HG02852 (cell line): Measurements from ENCODE around the gene SDHB.

Source experiments
- ATAC-seq: cut with Tn5 transposase; IDR thresholded peaks from one replicate; pipeline ENCODE4 v1.9.1; 2021; ENCODE audit warnings: mild to moderate bottlenecking, moderate library complexity; ENCODE audit not compliant: unreplicated experiment

The SDHB gene

DNA sequence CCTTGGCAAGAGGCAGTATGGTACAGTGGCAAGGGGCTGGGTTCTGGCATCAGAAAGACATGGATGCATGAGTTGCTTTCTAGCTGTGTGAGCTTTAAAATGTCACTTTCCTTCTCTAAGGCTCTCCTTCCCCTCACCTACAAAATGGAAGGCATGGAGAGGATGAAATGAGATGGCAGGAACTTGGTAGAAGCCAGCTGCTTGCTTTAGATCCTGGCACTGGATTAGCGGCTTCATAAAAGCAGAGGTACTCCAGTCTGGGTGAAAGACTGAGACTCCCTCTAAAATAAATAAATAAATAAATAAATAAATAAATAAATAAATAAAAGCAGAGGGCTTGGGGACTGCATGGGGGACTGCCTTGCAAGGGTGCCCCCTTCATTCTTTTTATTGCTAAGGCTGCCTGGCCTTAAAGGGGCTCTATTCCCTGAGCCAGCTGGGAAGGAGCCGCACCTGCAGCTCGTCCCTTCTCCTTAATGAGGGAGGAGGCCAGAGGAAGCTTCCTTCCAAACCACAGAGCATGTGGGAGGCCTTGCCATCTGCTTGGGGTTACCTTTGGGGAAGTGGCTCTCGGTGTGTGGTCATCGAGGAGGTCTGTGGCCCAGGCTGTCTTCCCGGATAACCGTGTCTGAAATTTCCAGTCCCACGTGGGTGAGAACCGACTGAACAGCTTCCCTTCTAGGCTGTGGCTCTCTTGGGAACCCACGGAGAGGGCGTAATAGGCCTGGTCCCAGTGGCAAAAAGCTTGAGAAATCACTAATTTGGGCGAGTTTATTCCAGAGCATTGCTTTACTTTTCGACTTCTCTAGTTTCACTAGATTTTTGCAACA lies 40.1 kb downstream of the SDHB start:
- no peak for ATAC-seq

DNA sequence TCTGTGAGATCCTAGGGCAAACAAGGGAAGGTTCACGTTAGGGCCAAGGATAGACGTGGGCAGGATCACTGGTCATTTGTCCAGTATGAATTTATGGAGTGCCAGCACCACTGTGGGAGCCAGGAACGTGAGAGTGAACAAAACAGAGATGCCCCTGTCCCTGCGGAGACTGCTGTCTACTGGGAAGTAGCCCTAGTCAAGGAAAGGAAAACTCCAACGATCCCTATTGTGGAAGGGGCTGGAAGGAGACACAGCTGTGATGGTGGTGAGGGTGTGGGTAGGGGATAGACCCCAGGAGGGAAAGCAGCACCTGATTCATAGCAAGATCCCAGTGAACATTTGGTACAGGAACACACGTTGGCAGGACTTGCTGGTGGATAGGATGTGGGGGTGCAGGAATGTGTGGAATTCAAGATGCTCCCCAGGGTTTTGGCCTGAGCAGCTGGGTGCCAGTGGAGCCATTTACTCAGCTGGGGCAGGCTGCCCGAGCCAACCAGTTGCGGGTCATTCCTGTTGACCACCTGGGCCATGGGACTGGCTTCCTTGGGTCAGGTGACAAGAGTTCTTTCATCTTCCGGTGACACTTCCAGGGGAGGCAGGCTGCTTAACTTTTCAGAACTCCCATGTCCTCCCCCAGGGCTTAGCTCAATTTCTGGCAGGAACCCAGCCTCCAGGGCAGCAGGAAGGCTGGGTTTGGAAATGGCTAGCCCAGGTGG lies 40.9 kb downstream of the SDHB start:
- no peak for ATAC-seq

DNA sequence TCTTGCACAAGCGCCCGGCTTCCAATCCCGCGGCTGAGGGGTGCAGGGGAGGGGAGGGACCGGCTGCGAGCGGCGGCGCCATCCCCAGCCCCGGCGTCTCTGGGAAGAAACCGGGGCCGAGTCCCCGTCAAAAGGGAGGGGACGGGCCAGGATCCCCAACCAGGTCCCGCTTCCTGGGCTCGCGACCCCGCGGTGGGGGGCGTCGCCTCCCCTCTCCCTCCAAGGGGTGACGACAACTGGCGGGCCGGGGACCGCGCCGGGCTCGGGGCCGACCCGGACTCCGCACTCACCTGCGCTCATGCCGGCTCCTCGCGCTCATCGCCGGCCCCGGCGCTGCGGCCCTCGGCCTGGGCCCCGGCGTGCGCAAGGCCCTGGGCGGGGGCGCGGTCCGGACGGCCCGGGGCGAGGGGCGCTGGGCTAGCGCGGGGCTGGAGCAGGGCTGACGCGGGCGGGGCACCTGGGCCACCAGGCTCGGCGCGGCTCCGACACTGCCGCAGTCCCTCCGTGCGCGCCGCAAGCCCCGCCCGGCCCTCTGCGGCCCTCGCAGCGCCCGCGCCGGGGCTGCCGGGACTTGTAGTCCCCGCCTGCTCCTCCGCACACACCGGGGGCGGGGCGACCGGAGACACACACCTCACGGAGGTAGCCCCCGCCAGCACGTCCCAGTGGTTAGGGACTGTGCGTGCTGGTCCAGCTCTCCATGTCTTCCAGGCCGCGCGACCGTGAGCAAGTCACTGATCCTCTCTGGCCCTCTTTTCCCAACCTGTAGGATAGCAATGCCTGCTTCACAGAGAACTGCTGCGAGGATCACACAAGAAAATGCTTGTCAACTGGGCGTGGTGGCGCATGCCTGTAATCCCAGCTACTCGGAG lies 42.2 kb downstream of the SDHB start, which contains the start of gene ATP13A2:
Gene ATP13A2, minus strand, starts transcription at position 490 of the 869 bp plus-strand sequence. Its CDS starts 190 bp downstream, at position 300.
- peak; percentile 90 for ATAC-seq

DNA sequence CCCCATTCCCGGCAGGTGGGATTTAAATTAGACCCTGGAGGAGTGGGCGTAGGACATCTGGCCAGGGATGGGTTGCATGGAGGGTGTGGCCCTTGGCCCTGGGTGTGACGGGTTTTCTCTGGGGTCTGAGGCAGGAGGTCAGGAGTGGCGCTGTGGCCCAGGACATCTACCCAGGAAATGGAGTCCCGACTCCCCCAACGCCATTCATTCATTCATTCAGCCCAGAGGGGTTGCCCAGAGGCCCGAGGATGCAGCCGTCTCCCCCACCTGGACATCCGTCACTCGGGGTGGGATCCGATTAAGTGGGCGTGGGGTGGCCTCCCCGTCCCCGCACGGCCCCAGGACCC lies 42.8 kb downstream of the SDHB start:
- no peak for ATAC-seq

DNA sequence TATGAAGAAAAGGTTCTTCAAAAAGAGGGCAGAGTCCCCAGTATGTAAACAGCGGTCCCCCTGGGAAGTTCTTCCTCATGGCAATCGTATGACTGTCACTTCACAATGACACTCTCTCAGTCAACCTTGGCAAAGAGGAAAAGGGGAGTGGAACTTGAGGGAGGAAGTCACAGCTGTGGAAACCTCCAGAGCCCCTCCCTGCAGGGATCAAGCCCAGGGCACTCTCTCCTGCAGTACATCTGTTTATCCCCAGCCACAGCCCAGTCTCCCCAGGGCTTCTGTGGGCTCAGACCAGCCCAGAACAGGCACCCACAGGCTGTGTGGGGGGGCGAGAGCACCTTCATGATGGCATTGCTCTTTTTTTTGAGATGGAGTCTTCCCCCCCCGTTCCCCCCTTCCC lies 44.1 kb downstream of the SDHB start:
- no peak for ATAC-seq

DNA sequence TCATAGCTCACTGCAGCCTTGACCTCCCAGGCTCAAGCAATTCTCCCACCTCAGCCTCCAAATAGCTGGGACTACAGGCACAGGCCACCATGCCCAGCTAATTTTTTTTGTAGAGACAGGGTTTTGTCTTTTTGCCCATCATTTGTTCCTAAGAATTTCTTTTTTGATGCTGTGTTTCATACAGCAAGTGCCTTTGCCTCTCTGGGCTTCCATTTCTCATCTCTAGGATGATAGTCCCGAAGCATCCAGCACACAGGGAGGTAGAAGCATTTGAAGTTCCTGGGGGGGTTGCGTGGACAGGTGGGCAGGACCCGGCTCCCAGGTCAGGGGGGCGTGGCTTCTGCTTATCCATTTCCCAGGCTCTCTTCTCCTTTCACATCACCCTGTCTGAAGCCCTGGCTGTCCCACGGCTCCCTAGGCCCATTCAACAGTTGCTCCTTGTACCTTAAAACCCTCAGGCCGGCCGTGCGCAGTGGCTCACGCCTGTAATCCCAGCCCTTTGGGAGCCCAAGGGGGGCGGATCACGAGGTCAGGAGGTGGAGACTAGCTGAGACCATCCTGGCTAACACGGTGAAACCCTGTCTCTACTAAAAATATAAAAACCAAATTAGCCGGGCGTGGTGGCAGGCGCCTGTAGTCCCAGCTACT lies 45.5 kb downstream of the SDHB start:
- ATAC-seq = no peak

DNA sequence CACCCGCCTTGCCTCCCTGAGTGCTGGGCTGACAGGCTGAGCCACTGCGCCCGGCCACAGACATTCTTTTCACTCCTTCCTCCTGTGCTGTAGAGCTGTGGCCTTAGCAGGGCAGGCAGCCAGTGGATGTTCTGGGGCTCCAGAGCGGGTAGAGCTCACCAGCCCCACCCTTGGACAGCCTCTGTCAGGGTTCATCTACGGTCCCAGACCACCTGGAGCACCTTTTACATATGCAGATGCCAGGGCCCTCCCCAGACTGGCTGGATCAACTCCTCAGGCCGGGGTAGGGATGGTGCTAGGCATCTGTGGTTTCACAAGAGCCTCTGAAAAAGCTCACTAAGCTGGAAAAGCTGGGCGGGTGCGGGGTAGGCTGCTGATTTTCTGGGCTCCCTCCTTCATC lies 46.7 kb downstream of the SDHB start:
- no peak for ATAC-seq

DNA sequence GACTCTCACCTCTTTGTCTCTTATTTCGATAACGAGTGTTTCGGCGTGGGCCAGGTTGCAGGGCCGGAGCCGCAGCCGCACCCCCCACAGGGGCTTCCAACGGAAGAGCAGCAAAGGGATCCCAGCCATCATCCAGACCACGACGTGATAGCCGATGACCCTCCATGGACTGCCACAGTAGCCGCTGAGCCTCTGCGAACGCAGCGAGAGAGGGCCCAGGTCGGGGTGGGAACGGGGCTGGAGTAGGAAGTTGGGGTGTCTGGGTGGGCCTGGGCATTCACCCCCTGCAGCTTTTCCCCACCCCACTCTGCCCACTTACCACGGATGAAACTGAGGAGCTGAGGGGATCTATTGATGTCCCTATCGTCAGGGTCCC lies 48.5 kb downstream of the SDHB start:
- ATAC-seq = no peak

DNA sequence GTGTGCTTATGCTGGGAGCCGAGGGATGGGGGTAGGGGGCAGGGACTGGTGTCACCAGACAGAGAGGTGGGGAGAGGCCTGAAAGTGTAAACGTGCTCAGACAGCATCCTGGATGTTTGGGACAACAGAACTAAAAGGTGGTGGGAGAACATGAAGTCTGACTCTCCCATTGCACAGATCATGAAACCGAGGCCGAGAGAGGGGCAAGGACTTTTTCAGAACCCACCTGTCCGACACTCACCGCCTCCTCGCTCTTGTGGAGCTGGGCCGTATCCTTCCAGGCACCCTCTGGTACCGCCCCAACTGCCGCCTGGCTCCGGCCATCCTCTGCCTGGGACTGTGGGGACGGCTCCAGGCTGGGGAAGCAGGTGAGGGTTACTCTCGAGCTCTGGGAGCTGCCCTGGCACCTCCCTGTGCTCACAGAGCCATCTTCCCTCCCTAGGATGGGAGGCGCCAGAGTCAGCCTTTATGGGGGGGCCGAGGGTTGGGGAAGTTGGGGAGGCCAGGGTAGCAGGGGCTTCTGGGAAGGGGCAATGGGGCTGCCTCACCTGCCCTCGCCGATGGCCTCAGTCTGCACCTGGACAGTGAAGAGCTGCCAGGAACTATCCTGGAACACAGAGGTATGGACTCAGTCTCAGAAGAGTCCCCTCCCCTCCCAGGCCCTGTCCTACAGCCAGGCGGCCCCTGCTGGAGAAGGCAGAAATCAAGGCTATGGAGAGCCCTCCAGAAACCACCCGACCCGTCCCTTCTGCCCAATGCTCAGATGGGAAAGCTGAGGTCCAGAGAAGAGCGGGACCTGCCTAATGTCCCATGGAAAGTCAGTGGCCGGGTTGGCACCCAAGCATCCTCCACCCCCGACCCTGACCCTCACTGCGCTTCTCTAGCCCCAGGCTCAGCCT lies 49.1 kb downstream of the SDHB start:
- ATAC-seq = no peak

DNA sequence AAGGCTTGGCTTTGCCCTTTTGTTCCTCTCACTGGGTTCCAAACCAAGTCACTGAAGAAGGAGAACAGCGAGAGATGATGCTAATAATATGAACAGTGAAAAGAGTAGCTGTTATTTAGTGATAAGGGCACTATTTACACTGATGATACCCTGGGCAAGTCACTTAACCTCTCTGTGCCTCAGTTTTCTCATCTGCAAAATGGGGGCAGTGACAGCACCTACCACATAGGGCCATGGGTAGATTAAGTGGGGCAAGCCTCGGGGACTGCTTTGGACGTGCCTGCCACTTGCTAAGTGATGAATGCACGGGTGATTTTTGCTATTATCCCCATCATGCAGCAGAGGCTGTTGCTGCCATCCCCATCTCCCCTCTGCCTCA lies 51.3 kb downstream of the SDHB start:
- no peak for ATAC-seq

DNA sequence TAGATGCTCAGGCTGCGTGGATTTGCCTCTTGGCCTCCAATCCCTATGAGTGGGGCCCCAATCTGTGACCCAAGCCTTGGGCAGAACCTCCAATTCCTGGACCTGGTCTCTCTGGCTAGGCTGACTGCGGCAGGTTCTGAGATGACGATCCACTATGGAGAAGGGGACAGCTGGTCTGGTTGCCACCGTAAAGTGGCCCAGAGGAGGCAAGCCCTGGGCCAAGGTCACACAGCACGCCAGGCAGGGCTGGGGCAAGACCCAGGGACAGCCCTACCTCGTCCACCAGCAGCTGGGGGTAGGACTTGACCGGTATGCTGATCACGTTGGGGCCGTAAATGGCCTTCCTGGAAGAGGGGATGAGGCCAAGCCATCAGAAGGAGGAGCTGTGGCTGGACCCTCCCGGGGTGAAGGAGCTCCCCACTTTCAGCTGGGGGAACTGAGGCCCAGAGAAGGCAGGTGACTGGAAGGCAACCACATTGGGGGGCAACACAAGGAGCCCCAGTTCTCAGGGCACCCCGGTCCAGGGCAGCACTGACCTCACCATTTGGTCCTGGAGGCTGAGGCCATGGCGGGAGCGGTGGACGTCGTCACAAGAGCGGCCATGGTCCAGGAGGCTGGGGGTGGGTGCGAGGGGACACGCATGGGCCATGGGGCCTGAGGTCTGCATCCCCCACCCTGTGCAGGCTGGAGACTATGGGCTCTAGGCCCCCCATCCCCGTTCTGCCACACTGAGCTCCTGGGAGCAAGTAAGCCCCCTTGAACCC lies 51.9 kb downstream of the SDHB start:
- ATAC-seq = no peak

DNA sequence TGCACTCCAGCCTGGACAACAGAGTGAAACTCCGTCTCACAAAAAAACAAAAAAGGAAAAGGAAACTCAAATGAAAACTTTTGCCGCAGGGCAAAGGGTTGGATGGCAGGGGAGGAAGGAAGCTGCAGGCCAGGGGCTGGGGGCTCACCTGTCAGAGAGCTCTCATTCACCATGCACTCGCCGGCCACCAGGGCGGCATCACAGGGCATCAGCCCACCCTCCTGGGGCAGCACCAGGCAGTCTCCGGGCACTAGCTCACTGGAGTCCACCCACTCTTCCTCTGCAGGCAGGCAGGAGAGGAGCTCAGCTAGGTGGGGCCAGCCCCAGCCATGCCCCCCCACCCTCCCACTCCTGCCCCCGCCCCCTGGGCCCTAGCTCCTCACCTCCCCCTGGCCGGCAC lies 54.0 kb downstream of the SDHB start:
- ATAC-seq = no peak

DNA sequence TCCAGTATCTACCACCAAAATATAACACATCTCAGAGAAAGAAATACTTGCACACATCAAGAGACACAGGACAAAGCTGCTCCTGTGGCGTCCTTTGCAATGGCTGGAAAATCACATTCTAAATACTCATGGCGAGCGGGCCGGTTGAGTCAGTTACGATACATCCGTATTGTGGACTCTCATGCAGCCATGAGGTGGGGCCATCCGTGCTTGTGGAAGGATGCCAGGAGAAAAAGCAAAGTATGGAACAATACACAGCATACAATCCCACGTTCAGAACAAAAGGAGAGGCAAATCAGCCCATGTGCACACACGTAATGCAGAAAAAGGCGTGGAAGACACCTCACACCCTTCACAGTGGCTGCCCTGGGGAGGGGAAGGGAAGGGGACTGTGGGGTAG lies 55.2 kb downstream of the SDHB start:
- no peak for ATAC-seq

DNA sequence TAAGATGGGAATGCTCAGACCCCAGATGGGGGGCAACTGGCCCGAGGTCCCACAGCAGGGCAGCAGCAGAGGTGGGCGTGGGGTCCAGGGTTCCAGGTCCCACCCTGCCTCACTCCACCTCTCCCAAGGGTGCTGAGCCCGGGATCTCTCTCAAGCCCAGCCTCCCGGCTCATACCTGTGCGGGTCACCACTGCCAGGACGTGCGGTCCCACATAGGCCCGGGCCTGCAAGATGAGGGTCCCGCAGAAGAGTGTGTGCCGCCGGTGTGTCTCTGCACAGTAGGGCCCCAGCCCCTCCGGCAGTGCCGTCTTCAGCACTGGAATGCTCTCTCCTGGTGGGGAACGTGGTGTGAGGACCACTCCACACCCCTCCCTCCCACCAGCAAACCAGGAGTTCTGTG lies 57.0 kb downstream of the SDHB start:
- no peak for ATAC-seq

DNA sequence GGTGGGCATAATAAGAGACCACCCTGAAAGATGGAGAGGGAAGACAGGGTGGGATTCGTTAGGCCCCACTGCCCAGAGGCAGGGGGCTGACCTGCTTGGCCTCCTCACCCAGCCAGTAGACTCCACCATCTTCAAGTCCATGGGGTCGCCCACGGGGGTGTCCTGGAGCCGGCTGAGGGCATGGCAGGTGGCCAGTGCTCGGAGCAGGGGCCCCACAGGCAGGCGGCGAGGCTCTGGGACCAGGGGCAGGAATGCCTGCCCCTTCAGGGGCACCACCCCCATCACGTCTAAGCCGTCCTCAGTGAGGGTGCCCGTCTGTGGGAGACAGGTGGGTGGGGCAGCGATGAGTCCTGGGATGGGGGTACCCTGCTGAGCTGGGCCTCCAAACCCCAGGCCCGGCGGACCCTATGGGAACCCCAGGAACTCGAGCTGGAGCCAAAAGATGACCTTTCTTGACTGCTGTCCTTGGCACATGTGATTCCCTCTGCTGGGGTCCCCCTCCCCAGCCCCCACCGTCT lies 60.3 kb downstream of the SDHB start:
- no peak for ATAC-seq

DNA sequence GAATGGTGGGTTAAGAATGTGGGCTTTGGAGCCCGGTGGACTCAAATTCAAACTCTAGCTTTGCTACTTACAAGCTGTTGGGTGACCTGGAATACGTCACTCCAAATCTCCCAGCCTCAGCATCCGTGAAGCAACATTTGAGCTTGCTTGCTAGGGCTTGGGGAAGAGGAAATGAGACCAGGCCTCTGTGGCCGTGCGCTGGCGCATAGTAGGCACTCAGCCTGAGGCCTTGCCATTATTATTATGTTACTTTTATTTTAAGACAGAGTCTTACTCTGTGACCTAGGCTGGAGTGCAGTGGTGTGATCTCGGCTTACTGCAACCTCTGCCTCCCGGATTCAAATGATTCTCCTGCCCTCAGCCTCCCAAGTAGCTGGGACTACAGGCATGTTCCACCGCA lies 61.2 kb downstream of the SDHB start:
- no peak for ATAC-seq

DNA sequence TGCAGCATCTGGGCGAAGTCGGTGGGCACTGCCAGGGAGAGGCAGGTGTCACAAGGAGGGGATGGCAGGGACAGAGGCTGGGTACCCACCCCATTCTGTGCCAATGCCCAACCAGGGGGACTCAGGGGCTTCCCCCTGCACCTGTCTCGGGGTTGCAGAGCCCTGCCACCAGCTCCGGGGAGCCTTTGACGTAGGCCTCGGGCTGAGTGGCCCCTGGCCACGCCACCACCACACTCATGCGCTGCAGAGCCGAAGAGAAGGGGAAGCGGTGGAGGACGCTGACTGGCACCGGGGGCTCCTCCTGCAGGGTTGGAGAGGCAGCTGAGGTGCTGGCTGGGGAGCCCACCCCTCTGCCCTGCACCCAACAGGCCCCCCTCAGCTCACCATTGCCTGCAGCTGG lies 61.7 kb downstream of the SDHB start:
- no peak for ATAC-seq

DNA sequence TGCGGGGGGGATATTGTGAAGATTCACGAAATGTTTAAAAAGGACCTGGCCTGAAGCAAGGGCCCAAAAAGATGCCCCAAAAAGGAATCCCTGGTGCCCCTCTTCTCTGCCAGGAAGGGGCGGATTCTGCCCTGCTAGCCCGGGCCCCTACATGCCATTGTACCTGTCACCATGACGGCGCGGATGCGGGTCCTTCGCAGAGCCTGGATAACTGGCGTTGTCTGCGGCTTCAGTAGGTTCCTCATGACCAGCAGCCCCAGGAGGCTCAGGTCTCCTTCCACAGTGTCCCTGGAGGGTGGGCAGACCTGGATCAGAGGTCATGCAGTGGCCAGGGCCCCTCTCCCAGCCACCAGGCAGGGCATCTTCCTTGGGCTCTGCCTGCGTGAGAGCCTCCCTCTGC lies 62.3 kb downstream of the SDHB start:
- no peak for ATAC-seq
